Mammary epithelial cell (primary cell): ENCODE results near the gene SYNCRIP.

ENCODE experiments used
- CTCF ChIP-seq, 2 donors: IDR thresholded peaks in 1 of 2; conservative IDR thresholded peaks in 1 of 2; 2 replicates each; pipeline ENCODE4 v1.5.1; 2011 to 2012; ENCODE audit warnings: inconsistent platforms in 2 of 2, low read length in 2 of 2, mild to moderate bottlenecking in 2 of 2, control low read depth in 1 of 2, low read depth in 1 of 2; ENCODE audit not compliant: insufficient read depth in 1 of 2; ENCODE audit errors: extremely low read depth in 1 of 2
- EZH2 ChIP-seq: IDR thresholded peaks from 2 replicates; pipeline ENCODE4 v1.6.1; 2012; ENCODE audit warnings: low read length, inconsistent platforms, borderline replicate concordance

GRCh38 chr6:85574932-85575598 is 67.6 kb downstream of the SYNCRIP start:
- TF ChIP-seq EZH2, result no peak
- TF ChIP-seq CTCF (conservative IDR thresholded peaks at IDR 0.05 in 1 of 2, IDR thresholded peaks at IDR 0.05 in 1 of 2; ENCODE audit: extremely low read depth in 1 of 2, insufficient read depth in 1 of 2, low read depth in 1 of 2, low read length in 2 of 2), result no peak
